Embryonic facial prominence (tissue), 1 donor: ENCODE results near the gene AGPS.
"Not testable (repeated sequence)": the region's sequence is repeated elsewhere in the genome, so short reads cannot be mapped to it uniquely, and the experiment has no call there.

Source experiments
- DNase-seq: peaks from one replicate; pipeline ENCODE4 v3.0.0-alpha.2; 2016; ENCODE audit errors: extremely low spot score

AGPS gene

DNA sequence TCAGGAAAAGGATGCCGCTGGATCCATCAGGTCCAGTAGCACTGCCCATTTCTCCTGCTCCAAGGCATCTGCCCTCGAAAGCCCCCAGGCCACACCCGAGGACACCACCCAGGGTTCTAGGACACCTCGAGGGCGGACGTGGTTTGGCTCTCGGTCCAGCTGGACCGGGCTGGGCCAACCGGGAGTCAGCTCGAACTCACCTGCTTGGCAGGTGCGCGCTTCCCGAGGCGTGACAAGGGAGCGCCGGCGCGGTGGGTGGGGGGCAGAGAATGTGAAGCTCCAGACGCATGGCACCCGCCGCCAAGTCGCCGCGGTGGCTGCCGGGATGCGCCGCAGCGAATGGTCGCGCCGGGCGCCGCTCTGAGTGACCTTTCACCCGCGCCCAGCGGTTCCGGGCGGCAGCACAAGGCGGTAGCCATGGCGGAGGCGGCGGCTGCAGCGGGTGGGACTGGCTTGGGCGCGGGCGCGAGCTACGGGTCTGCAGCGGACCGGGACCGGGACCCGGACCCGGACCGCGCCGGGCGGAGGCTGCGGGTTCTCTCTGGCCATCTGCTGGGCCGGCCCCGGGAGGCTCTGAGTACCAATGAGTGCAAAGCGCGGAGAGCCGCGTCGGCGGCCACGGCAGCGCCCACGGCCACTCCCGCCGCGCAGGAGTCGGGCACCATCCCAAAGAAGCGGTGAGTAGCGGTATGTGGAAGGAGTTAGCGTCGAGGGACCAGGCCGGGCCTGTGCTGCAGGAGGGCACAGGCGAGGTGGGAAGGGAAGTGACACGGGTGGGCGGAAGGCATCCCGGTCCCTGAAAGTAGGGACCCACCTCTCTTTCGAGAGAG is at the start of gene AGPS:
Gene AGPS, plus strand, starts transcription at position 401 of the 830 bp plus-strand sequence. Its CDS starts 17 bp downstream, at position 418.
- peak; percentile 14 for DNase-seq

DNA sequence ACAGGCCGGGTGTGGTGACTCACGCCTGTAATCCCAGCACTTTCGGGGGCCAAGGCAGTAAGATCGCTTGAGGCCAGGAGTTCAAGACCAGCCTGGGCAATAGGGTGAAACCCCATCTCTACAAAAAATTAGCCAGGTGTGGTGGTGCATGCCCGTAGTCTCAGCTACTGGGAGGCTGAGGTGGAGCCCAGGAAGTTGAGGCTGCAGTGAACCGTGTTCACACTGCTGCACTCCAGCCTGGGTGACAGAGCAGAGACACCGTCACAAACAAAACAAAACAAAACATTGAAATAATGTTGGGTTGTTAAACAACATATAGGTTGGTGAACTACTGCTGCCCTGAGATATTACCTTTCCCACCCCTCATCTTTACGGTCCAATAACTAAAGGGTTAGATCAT is 48.8 kb upstream of the AGPS start:
- no peak for DNase-seq

DNA sequence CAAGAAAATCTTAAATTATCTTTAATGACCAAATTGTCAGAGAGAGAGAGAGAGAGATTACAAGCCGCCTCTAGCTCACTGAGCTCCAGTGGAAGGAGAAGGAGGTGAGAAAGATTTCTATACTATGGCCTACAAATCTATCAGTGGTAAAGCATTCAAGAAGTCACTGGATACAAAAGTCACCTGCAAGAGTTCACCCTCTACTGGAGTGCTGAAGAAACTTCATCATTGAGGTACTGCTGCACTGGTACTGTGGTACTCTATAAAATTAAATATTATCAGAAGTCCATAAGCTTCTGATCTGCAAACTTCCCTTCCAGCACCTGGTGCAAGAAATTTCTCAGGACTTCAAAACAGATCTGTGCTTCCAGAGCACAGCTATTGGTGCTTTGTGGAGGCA is 48.3 kb upstream of the AGPS start:
- DNase-seq, result no peak

DNA sequence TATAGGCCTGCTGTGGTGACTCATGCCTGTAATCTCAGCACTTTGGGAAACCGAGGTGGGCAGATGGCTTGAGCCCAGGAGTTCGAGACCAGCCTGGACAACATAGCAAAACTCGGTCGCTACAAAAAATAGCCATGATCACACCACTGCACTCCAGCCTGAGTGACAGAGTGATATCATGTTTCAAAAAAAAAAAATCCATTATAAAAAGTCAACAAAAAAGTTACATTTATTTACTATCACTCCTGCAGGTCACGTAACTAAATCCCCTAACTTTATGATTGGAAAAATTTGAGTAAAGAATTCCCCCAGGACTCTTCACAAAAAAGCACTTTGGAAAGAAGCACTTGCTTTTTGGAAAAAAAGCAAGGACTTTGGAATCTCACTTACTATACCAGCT is 46.4 kb upstream of the AGPS start:
- DNase-seq, result no peak

DNA sequence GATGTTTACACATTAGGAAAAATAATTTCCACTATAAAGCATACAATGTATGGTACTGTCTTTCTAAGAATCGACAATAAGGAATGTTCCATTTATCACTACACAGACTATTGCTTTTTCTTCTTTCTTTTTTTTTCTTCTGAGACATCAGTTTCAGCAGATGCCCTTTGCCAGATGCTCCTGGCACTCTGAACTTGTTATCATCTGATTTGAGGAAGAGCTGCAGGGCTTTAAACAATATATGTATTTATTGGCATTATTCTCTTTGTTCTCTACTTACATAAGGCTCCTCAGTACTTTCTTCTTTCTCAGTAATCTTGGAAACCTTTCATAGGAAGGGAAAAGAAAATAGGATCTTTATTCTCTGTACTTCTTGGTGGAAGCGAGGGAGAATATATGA is 45.0 kb upstream of the AGPS start:
- DNase-seq, result no peak

DNA sequence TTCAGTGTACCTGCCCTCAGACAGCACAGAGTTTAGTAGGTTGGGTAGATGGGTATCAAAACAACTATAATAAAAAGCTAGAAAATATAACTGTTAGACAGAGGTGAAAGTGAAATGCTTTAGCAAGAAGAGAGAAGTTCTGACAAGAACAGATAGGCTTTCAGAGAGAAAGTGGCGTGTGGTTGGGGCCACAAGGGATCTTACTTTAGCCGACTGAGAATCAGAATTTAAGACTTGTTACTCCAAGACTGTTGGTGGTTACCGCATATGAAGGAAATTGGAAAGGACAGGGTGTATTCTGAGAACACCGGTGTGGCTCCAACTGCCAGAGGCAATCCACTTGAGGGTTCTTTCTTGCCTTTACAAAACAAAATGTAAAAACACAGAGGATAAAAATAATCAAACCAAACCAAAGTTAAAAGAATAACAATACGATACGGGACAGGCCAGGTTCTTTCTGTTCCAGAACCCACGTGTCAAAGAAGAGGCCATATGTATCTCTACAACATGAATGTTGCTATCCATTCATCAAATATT is 44.4 kb upstream of the AGPS start:
- DNase-seq, result no peak

DNA sequence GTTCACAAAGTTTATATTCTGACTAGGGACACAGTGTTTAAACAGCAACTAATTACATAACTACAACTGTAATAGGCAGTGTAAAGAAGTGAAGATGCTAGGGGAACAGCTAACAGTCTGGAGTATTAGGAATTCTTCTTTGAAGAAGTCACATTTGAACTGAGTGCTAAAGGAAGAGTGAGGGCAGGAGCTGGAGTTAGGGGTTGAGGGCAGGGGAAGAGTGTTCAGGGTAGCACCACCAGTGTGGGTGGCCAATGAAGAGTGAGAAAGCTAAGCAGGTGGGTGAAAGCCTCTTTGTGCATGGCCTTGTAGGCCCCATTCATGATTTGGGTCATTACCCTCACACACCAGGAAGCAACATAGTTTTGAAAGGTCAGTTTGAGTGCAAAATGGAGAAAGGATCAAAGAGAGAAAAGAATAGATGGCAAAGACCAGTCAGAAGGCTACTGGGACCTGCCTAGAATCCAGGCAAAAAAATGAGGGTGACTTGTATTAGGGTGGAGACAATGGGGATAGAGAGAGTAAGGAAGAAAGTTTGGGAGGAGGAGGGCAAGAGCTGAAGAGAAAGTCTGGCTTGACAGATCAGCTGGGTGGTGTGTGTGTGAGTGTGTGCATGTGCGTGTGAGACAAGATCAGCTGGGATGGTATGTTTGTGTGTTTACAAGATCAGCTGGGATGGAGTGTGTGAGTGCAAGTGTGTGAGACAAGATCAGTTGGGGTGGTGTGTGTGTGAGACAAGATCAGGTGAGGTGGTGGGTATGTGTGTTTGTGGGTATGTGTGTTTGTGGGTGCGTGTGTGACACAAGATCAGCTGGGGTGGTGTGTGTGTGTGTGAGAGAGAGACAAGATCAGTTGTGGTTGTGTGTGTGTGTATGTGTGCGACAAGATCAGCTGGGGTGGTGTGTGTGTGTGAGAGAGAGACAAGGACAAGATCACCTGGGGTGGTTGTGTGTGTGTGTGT is 43.6 kb upstream of the AGPS start:
- DNase-seq, result no peak

DNA sequence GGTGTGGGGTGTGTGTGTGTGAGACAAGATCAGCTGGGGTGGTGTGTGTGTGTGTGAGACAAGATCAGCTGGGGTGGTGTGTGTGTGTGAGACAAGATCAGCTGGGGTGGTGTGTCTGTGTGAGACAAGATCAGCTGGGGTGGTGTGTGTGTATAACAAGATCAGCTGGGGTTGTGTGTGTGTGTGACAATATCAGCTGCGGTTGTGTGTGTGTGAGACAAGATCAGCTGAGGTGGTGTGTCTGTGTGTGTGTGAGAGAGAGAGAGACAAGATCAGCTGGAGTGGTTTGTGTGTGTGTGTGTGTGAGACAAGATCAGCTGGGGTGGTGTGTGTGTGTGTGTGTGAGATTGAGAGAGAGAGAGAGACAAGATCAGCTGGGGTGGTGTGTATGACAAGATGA is 41.9 kb upstream of the AGPS start:
- not testable (repeated sequence) for DNase-seq

DNA sequence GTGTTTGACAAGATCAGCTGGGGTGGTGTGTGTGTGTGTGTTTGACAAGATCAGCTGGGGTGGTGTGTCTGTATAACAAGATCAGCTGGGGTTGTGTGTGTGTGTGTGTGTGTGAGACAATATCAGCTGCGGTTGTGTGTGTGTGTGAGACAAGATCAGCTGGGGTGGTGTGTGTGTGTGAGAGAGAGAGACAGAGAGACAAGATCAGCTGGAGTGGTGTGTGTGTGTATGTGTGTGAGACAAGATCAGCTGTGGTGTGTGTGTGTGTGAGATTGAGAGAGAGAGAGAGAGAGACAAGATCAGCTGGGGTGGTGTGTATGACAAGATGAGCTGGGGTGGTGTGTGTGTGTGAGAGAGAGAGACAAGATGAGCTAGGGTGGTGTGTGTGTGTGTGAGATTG is 41.5 kb upstream of the AGPS start:
- not testable (repeated sequence) for DNase-seq

DNA sequence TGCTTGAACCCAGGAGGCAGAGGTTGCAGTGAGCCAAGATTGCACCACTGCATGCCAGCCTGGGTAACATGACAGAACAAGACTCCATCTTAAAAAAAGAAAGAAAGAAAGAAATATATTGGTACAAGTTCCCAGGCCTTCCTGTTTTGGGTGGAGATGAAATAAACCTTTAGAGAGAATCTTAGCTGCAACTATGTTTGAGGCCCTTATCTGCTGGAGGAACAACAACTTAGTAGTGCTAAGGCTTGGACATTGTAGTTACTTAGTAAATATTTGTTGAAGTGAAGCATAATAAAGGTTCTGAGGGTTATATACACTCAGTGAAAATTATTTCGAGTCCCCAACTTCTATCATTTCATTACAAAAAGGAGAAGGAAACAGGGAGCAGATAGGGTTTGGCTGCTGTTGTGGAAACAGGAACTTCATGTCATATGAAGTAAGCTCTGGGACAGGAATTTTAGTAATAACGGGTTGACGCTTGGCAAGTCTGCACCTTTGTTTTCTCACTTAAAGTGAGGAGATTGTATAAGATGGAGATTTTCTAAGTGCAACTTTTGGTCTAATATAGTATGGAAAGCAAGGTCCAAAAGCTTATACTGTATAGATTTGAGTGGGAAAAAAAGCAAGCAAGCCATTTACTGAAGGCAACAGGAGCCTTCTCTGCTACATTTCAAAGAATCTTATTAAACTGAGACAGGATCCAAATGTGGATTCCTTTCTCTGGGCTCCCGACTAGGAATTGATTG is 40.0 kb upstream of the AGPS start:
- DNase-seq, result peak; percentile 10

DNA sequence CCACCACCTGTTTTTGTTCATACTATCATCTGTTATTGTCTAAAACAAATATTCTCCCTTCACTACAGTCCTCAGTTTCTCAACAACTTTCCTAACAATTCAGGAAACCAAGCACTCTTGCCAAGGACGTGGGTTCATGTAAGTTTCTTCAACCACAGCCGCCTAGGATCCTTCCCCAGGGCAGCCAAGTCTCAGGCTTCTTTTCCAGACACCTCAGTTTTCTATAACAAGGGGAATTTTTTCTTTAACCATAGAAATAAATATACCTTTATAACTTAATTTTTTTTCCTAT is 39.4 kb upstream of the AGPS start:
- no peak for DNase-seq

DNA sequence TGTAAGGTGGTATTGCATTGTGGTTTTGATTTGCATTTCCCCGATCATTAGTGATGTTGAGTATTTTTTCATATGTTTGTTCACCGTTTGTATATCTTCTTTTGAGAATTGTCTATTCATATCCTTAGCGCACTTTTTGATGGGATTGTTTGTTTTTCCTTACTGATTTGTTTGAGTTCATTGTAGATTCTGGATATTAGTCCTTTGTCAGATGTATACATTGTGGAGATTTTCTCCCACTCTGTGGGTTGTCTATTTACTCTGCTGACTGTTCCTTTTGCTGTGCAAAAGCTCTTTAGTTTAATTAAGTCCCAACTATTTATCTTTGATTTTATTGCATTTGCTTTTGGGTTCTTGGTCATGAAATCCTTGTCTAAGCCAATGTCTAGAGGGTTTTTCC is 38.0 kb upstream of the AGPS start:
- not testable (repeated sequence) for DNase-seq

DNA sequence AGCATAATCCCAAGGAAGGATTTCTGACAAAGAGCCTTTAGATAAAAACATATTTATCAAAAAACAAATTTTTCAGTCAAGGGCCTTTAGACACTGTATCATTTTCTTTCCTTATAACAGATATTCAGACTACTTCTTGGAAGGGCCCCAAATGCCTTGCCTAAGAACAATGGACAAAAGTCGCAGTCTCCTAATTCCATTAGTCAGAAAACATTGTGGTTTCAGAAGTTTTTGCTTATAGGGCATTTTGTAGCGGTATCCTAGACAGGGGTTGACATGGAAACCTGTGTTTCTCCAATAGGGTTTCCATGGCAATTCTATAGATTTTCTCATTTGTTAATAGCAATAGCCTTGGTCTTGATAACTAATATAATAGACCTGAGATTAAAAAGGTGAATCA is 36.7 kb upstream of the AGPS start:
- no peak for DNase-seq

DNA sequence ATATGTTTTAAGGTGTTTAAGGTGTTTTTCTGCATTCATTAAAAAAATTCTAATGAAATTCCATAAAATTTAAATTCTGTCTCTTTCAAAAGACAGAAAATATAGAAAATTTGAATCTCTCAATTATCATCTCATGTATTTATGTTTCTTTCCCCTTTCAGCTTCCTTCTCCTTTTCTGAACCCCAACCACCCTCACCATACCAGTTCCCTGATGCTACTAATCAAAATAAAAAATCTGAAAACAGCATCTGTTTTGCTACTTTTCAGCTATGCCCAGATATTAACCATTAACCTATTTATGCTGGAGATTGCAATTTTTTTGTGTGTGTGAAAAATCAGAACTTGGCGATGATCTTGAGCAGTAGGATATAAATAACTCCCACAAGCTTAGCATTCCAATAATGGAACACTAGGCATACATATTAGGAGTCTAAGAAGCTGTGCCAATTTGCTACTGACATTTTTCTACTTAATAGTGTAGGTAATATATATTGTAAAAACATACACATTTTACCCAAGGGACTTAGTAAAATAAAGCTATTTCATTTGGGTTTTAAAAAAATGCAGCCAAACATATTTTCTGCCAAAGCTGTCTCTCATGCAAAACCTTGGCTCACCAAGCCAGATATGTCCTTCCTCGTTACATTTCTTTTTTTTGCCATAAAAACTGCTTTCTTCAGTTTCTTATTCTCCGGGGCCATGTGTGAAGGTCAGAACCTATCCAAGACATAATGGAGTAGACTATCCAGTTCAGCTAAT is 32.6 kb upstream of the AGPS start:
- DNase-seq, result no peak

DNA sequence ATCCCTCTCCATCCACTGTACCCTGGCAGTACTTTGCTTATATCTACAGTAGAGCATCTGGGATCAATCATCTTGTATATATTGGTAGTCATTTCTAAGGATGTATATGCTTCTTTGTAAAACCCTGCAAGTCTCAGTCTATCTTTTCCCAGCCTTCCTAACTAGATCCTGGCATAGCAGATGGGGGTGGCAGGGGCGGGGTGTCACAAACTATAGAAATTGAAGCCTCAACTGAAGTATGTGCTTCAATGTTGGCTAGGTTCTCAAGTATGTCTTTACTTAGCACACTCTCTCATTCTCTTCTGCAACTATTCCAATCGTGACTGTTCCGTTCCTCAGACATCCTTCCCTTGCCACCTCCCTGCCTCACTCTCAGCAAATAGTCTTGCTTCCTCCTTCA is 30.1 kb upstream of the AGPS start:
- no peak for DNase-seq

DNA sequence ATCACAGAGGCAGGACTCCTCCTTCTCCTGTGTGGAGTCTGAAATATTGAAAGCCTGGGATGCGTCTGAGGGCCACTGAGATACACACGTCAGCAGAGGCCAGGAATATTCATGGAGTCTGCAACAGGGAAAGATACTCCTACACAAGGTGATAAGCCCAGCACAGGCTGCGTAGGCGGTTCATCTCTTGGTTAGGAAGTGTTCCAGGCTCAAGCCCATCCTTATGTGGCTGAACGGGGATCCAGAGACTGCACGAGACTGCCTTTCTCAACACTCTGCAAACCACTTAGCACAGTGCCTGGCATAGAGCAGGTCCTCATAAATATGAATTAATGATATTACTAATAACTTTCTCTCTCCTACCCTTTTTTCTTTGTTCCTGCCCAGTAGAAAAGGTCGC is 29.2 kb upstream of the AGPS start:
- no peak for DNase-seq

DNA sequence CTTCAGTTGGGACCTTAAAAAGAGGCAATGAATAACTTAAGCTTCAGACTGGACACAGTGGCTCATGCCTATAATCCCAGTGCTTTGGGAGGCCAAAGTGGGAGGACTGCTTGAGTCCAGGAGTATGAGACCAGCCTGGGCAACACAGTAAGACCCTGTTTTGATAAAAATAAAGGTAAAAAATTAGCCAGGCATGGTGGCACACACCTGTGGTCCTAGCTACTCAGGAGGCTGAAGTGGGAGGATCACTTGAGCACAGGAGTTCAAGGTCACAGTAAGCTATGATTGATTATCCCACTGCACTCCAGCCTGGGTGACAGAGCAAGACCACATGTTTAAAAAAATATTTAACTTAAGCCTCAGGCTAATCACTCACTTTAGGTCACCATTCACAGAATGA is 26.8 kb upstream of the AGPS start:
- DNase-seq, result not testable (repeated sequence)

DNA sequence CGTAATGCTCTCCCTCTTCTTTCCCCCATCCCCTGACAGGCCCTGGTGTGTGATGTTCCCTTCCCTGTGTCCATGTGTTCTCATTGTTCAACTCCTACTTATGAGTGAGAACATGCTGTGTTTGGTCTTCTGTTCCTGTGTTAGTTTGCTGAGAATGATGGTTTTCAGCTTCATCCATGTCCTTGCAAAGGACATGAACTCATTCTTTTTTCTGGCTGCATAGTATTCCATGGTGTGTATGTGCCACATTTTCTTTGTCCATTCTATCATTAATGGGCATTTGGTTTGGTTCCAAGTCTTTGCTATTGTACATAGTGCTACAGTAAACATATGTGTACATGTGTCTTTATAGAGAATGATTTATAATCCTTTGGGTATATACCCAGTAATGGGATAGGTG is 24.6 kb upstream of the AGPS start:
- not testable (repeated sequence) for DNase-seq

DNA sequence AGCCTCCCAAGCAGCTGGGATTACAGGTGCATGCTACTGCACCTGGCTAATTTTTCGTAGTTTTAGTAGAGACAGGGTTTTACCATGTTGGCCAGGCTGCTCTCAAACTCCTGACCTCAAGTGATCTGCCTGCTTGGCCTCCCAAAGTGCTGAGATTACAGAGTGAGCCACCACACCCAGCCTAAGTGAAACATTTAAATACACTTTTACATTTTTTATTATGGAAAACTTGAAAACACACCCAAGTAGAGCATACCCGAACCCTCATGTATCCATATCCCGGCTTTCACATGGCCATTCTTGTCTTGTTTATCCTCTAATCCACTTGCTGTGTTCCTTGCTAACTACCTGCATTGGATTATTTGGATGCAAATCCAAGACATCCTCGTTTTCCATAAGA is 13.2 kb upstream of the AGPS start:
- no peak for DNase-seq

DNA sequence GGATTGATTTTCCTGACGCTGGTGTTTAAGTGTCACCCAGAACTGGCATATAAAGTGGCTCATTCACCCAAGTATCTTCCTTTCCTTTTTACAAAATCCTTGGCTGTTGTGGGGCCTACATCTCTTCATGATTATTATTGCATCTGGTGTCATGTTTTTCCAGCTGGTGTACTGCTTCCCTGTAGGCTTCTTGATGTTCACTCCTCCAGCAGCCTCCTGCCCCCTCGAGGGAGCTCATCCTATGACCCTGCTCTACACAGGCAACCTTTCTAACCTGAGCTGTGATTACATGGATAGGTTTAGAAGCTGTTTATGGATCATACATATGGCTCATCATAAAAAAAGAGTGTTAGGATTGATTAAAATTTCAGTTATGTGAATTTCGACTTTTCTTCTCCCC is 12.4 kb upstream of the AGPS start:
- no peak for DNase-seq

DNA sequence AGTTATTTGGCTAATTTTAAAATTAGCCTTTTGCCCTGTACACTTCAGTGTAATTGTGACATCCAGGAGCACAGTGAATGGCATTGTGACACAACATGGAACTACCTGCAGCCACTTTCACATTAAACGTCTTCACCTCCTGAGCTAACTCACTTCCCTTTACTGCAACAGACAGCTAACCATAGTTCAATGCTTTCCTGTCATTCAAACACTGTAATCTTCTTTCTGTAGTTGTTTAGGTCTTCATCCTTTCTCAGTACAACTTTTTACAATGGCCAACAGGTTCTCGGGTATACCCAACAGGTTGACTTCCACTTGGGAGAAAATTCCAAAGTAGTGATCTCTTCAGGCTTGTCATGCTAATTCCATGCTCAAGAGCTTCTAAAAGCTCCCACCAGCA is 8.6 kb upstream of the AGPS start:
- DNase-seq, result no peak
